ENCODE results near the gene SH3RF1. TPM values are rescaled to one million over a fixed set of nuclear protein-coding genes. Genes with fewer than 3 reads are reported as not detected.

The SH3RF1 gene
- total and polyA plus RNA-seq, 2 of the 13 experiments (the other 11 are each of a cell fraction or from before 2014, with no cell fraction given): 3.1 to 3.2 TPM

DNA sequence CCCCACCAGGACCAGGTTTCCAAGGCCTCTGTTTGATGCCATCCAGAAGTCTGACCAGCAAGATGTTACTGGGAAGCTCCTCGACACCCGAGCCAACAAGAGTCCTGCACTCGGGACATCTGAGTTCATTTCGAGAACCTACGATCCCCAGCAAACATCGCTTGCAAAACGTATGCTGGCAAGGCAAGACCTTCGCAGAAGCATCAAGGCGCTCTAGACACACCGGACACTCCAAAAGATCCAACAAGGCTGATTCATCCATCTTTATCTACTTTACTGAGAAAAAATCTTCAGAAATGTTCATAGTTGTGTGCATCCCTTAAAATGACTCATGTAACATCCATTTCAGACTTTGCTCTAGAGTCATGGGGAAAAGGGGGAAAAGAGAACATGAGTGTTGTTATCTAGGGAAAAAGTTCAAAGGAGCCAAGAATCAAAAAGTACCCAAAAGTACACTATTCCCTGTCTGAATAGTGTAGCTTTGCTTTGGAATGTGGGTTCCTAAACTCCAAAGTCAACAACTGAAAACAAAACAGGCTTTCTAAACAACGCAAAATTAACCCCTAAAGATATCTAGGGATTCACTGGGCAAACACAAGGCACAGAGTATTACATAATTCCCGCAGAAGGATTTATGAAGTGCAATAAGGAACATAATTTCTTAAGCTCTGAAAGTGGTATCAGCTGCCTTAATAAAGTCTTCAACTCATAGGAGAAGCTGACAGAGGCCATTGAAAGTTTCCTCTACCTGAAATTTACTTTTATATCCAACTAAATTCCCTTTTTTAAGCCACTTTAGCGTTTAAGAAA is 1.6 kb downstream of the SH3RF1 start (continued):
- TF ChIP-seq, protein P1, sequence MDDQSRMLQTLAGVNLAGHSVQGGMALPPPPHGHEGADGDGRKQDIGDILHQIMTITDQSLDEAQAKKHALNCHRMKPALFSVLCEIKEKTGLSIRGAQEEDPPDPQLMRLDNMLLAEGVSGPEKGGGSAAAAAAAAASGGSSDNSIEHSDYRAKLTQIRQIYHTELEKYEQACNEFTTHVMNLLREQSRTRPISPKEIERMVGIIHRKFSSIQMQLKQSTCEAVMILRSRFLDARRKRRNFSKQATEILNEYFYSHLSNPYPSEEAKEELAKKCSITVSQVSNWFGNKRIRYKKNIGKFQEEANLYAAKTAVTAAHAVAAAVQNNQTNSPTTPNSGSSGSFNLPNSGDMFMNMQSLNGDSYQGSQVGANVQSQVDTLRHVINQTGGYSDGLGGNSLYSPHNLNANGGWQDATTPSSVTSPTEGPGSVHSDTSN (CRISPR knock-in tag; IDR thresholded peaks at IDR 0.05; ENCODE audit: borderline replicate concordance): no peak
- TF ChIP-seq ZNF766 (CRISPR knock-in tag; IDR thresholded peaks at IDR 0.05; ENCODE audit: borderline replicate concordance) (no peak), POLR2AphosphoS2 (IDR thresholded peaks at IDR 0.05; ENCODE audit: low read depth, low read length) (no peak), ZNF788 (CRISPR knock-in tag; IDR thresholded peaks at IDR 0.05; ENCODE audit: borderline replicate concordance) (no peak), SP140L (CRISPR knock-in tag; IDR thresholded peaks at IDR 0.05; ENCODE audit: borderline replicate concordance) (no peak), MTF1 (CRISPR knock-in tag; IDR thresholded peaks at IDR 0.05) (no peak), MEF2D (CRISPR knock-in tag; IDR thresholded peaks at IDR 0.05) (no peak), ATF7 (IDR thresholded peaks at IDR 0.05) (no peak), ATF7 (CRISPR knock-in tag; IDR thresholded peaks at IDR 0.05) (no peak), MATR3 (CRISPR knock-in tag; IDR thresholded peaks at IDR 0.05) (no peak), NCOA5 (CRISPR knock-in tag; IDR thresholded peaks at IDR 0.05) (no peak), GZF1 (CRISPR knock-in tag; IDR thresholded peaks at IDR 0.05) (no peak), SRY (CRISPR knock-in tag; IDR thresholded peaks at IDR 0.05) (no peak), NR2F6 (IDR thresholded peaks at IDR 0.05) (no peak), NR2F6 (CRISPR knock-in tag; IDR thresholded peaks at IDR 0.05) (no peak), SP1 (IDR thresholded peaks at IDR 0.05) (no peak), SP1 (CRISPR knock-in tag; IDR thresholded peaks at IDR 0.05) (no peak), ZNF780A (CRISPR knock-in tag; IDR thresholded peaks at IDR 0.05) (no peak), YEATS2 (CRISPR knock-in tag; IDR thresholded peaks at IDR 0.05; ENCODE audit: borderline replicate concordance) (no peak), GABPB1 (CRISPR knock-in tag; IDR thresholded peaks at IDR 0.05) (no peak)
- TF ChIP-seq, protein P2, sequence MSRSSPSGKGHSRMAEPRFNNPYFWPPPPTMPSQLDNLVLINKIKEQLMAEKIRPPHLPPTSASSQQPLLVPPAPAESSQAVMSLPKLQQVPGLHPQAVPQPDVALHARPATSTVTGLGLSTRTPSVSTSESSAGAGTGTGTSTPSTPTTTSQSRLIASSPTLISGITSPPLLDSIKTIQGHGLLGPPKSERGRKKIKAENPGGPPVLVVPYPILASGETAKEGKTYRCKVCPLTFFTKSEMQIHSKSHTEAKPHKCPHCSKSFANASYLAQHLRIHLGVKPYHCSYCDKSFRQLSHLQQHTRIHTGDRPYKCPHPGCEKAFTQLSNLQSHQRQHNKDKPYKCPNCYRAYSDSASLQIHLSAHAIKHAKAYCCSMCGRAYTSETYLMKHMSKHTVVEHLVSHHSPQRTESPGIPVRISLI (CRISPR knock-in tag; IDR thresholded peaks at IDR 0.05; ENCODE audit: borderline replicate concordance): no peak
- TF ChIP-seq, protein P3, sequence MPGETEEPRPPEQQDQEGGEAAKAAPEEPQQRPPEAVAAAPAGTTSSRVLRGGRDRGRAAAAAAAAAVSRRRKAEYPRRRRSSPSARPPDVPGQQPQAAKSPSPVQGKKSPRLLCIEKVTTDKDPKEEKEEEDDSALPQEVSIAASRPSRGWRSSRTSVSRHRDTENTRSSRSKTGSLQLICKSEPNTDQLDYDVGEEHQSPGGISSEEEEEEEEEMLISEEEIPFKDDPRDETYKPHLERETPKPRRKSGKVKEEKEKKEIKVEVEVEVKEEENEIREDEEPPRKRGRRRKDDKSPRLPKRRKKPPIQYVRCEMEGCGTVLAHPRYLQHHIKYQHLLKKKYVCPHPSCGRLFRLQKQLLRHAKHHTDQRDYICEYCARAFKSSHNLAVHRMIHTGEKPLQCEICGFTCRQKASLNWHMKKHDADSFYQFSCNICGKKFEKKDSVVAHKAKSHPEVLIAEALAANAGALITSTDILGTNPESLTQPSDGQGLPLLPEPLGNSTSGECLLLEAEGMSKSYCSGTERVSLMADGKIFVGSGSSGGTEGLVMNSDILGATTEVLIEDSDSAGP (CRISPR knock-in tag; IDR thresholded peaks at IDR 0.05; ENCODE audit: borderline replicate concordance): no peak
- TF ChIP-seq, protein P4, sequence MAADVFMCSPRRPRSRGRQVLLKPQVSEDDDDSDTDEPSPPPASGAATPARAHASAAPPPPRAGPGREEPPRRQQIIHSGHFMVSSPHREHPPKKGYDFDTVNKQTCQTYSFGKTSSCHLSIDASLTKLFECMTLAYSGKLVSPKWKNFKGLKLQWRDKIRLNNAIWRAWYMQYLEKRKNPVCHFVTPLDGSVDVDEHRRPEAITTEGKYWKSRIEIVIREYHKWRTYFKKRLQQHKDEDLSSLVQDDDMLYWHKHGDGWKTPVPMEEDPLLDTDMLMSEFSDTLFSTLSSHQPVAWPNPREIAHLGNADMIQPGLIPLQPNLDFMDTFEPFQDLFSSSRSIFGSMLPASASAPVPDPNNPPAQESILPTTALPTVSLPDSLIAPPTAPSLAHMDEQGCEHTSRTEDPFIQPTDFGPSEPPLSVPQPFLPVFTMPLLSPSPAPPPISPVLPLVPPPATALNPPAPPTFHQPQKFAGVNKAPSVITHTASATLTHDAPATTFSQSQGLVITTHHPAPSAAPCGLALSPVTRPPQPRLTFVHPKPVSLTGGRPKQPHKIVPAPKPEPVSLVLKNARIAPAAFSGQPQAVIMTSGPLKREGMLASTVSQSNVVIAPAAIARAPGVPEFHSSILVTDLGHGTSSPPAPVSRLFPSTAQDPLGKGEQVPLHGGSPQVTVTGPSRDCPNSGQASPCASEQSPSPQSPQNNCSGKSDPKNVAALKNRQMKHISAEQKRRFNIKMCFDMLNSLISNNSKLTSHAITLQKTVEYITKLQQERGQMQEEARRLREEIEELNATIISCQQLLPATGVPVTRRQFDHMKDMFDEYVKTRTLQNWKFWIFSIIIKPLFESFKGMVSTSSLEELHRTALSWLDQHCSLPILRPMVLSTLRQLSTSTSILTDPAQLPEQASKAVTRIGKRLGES (CRISPR knock-in tag; IDR thresholded peaks at IDR 0.05; ENCODE audit: borderline replicate concordance): no peak

Data from HepG2 (cell line).